ENCODE data around the gene MIOX.
"Not testable (repeated sequence)": the region's sequence is repeated elsewhere in the genome, so short reads cannot be mapped to it uniquely, and the experiment has no call there.

The MIOX gene

GRCh38 chr22:50505276-50505775 is 18.7 kb downstream of the MIOX start:
- Mint-ChIP-seq H3K27me3 (ENCODE audit: low read depth) (no peaks in the 10 kb centered on the region), H3K27ac (no peak overlapping the region), H3K4me1 (ENCODE audit: low read depth) (peaks cover 10% of the 10 kb centered on the region), H3K9me3 (no peaks in the 10 kb centered on the region), H3K4me3 (peak overlapping the region; percentile 28), H3K36me3 (ENCODE audit: low read depth) (peaks cover 3% of the 10 kb centered on the region)

GRCh38 chr22:50505776-50506610 is 19.3 kb downstream of the MIOX start:
- Mint-ChIP-seq H3K27ac (no peak overlapping the region), H3K4me3 (peak overlapping the region; percentile 96), H3K9me3 (no peaks in the 10 kb centered on the region), H3K4me1 (ENCODE audit: low read depth) (peaks cover 10% of the 10 kb centered on the region), H3K36me3 (ENCODE audit: low read depth) (peaks cover 3% of the 10 kb centered on the region), H3K27me3 (ENCODE audit: low read depth) (no peaks in the 10 kb centered on the region)

- Mint-ChIP-seq H3K4me3 (peak overlapping the region; percentile 96), H3K4me1 (ENCODE audit: low read depth) (peaks cover 10% of the 10 kb centered on the region), H3K27me3 (ENCODE audit: low read depth) (no peaks in the 10 kb centered on the region)
Measured at GRCh38 chr22:50506611-50507420, 20.2 kb downstream of the MIOX start.

GRCh38 chr22:50507421-50507990 is 20.8 kb downstream of the MIOX start, which contains the start of gene LMF2:
Gene LMF2, minus strand, starts transcription at chr22:50507702. Its CDS starts 27 bp downstream, at chr22:50507675.
- Mint-ChIP-seq H3K36me3 (ENCODE audit: low read depth) (peaks cover 3% of the 10 kb centered on the region), H3K27ac (peak within 1 kb of the TSS; percentile 96), H3K9me3 (no peaks in the 10 kb centered on the region), H3K27me3 (ENCODE audit: low read depth) (no peaks in the 10 kb centered on the region), H3K4me1 (ENCODE audit: low read depth) (peaks cover 16% of the 10 kb centered on the region), H3K4me3 (peak within 1 kb of the TSS; percentile 96)

More at GRCh38 chr22:50506611-50507420, 20.2 kb downstream of the MIOX start:
- peaks cover 3% of the 10 kb centered on the region for H3K36me3 Mint-ChIP-seq (ENCODE audit: low read depth)
- no peaks in the 10 kb centered on the region for H3K9me3 Mint-ChIP-seq
- peak overlapping the region; percentile 91 for H3K27ac Mint-ChIP-seq

- H3K27ac Mint-ChIP-seq: peak within 1 kb of the TSS; percentile 96
- H3K4me3 Mint-ChIP-seq: peak within 1 kb of the TSS; percentile 96
- H3K4me1 Mint-ChIP-seq (ENCODE audit: low read depth): peaks cover 19% of the 10 kb centered on the region
- H3K9me3 Mint-ChIP-seq: no peaks in the 10 kb centered on the region
- no peaks in the 10 kb centered on the region for H3K27me3 Mint-ChIP-seq (ENCODE audit: low read depth)
- peaks cover 7% of the 10 kb centered on the region for H3K36me3 Mint-ChIP-seq (ENCODE audit: low read depth)
Measured at GRCh38 chr22:50507991-50508884, 21.6 kb downstream of the MIOX start, which contains the start of gene NCAPH2. Gene NCAPH2, plus strand, starts transcription at chr22:50508224. Its CDS starts 114 bp downstream, at chr22:50508338.

- Mint-ChIP-seq H3K36me3 (ENCODE audit: low read depth) (peaks cover 7% of the 10 kb centered on the region), H3K9me3 (no peaks in the 10 kb centered on the region), H3K4me1 (ENCODE audit: low read depth) (peaks cover 21% of the 10 kb centered on the region), H3K27ac (peak overlapping the region; percentile 91), H3K4me3 (peak overlapping the region; percentile 91), H3K27me3 (ENCODE audit: low read depth) (no peaks in the 10 kb centered on the region)
Measured at GRCh38 chr22:50508897-50509296, 22.2 kb downstream of the MIOX start.

- Mint-ChIP-seq H3K27me3 (ENCODE audit: low read depth) (no peaks in the 10 kb centered on the region), H3K9me3 (no peaks in the 10 kb centered on the region), H3K4me3 (no peak overlapping the region), H3K27ac (no peak overlapping the region), H3K4me1 (ENCODE audit: low read depth) (peaks cover 25% of the 10 kb centered on the region), H3K36me3 (ENCODE audit: low read depth) (peaks cover 15% of the 10 kb centered on the region)
Measured at GRCh38 chr22:50513175-50513574, 26.5 kb downstream of the MIOX start.

- peaks cover 21% of the 10 kb centered on the region for H3K36me3 Mint-ChIP-seq (ENCODE audit: low read depth)
- no peak overlapping the region for H3K27ac Mint-ChIP-seq
- no peaks in the 10 kb centered on the region for H3K27me3 Mint-ChIP-seq (ENCODE audit: low read depth)
- H3K4me1 Mint-ChIP-seq (ENCODE audit: low read depth): peaks cover 15% of the 10 kb centered on the region
- no peak overlapping the region for H3K4me3 Mint-ChIP-seq
- H3K9me3 Mint-ChIP-seq: no peaks in the 10 kb centered on the region
Measured at GRCh38 chr22:50516068-50516467, 29.4 kb downstream of the MIOX start.

- peaks cover 14% of the 10 kb centered on the region for H3K4me1 Mint-ChIP-seq (ENCODE audit: low read depth)
- H3K27me3 Mint-ChIP-seq (ENCODE audit: low read depth): no peaks in the 10 kb centered on the region
- H3K36me3 Mint-ChIP-seq (ENCODE audit: low read depth): peaks cover 21% of the 10 kb centered on the region
- no peaks in the 10 kb centered on the region for H3K9me3 Mint-ChIP-seq
- no peak overlapping the region for H3K4me3 Mint-ChIP-seq
- no peak overlapping the region for H3K27ac Mint-ChIP-seq
Measured at GRCh38 chr22:50516891-50517290, 30.2 kb downstream of the MIOX start.

- H3K36me3 Mint-ChIP-seq (ENCODE audit: low read depth): peaks cover 21% of the 10 kb centered on the region
- no peaks in the 10 kb centered on the region for H3K27me3 Mint-ChIP-seq (ENCODE audit: low read depth)
- peaks cover 9% of the 10 kb centered on the region for H3K4me1 Mint-ChIP-seq (ENCODE audit: low read depth)
- H3K27ac Mint-ChIP-seq: no peak overlapping the region
- no peaks in the 10 kb centered on the region for H3K9me3 Mint-ChIP-seq
- H3K4me3 Mint-ChIP-seq: no peak overlapping the region
Measured at GRCh38 chr22:50517495-50518260, 31.0 kb downstream of the MIOX start.

- Mint-ChIP-seq H3K4me3 (no peak overlapping the region), H3K9me3 (no peaks in the 10 kb centered on the region), H3K27me3 (ENCODE audit: low read depth) (no peaks in the 10 kb centered on the region), H3K27ac (no peak overlapping the region), H3K4me1 (ENCODE audit: low read depth) (peaks cover 5% of the 10 kb centered on the region), H3K36me3 (ENCODE audit: low read depth) (peaks cover 21% of the 10 kb centered on the region)
Measured at GRCh38 chr22:50518606-50519005, 31.9 kb downstream of the MIOX start.

GRCh38 chr22:50519151-50519550 is 32.5 kb downstream of the MIOX start:
- Mint-ChIP-seq H3K4me1 (ENCODE audit: low read depth) (peaks cover 4% of the 10 kb centered on the region), H3K9me3 (no peaks in the 10 kb centered on the region), H3K27me3 (ENCODE audit: low read depth) (no peaks in the 10 kb centered on the region), H3K4me3 (no peak overlapping the region), H3K36me3 (ENCODE audit: low read depth) (peaks cover 21% of the 10 kb centered on the region), H3K27ac (no peak overlapping the region)

- H3K36me3 Mint-ChIP-seq (ENCODE audit: low read depth): peaks cover 23% of the 10 kb centered on the region
- H3K9me3 Mint-ChIP-seq; H3K4me1 Mint-ChIP-seq (ENCODE audit: low read depth); H3K27ac Mint-ChIP-seq; H3K27me3 Mint-ChIP-seq (ENCODE audit: low read depth); H3K4me3 Mint-ChIP-seq: not testable (repeated sequence)
Measured at GRCh38 chr22:50520184-50520583, 33.5 kb downstream of the MIOX start.

Data from T-helper 1 cell treated with Interleukin-12 subunit alpha and Interleukin-12 subunit beta and Interleukin-4 antibody, amounts not matched to agents 30 μg/mL and 1 μg/mL, for 36 hours (primary cell).